ENCODE measurements around the gene MND1.

DNA sequence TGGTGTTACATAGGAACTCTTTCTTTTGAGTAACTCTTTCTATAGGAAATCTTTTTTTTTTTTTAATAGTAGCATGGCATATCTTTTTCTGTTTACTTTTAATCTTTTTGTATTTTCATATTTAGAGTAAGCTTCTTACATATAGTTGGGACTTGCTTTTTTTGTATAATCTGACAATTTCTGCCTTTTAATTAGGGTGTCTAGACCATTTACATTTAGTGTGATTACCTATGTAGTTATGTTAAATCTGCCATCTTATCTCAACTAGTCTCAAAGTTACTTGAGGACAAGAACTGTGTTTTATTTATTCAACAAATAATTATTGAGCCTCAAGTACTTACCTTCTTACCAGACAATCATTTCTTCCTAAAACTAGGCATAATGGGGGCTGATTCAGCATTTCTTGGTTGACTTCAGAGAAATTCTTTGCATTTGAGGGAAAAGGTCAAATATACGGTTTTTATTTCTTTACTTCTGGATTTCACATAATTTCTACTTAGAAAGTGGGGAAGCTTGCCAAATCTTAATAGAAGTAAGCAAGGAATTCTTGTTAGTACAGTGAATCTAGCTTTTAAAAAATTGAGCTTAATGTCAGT is 28.6 kb downstream of the MND1 start:
- TF ChIP-seq, protein P1, sequence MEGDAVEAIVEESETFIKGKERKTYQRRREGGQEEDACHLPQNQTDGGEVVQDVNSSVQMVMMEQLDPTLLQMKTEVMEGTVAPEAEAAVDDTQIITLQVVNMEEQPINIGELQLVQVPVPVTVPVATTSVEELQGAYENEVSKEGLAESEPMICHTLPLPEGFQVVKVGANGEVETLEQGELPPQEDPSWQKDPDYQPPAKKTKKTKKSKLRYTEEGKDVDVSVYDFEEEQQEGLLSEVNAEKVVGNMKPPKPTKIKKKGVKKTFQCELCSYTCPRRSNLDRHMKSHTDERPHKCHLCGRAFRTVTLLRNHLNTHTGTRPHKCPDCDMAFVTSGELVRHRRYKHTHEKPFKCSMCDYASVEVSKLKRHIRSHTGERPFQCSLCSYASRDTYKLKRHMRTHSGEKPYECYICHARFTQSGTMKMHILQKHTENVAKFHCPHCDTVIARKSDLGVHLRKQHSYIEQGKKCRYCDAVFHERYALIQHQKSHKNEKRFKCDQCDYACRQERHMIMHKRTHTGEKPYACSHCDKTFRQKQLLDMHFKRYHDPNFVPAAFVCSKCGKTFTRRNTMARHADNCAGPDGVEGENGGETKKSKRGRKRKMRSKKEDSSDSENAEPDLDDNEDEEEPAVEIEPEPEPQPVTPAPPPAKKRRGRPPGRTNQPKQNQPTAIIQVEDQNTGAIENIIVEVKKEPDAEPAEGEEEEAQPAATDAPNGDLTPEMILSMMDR (IDR thresholded peaks at IDR 0.05), result no peak
- TF ChIP-seq POLR2A (IDR thresholded peaks at IDR 0.05), result no peak
